Liver (tissue), 9 donors: ENCODE measurements around the gene TXNIP. TPM values are rescaled to one million over a fixed set of nuclear protein-coding genes. Genes with fewer than 3 reads are reported as not detected.

Experiments used
- DNase-seq: peaks from one replicate; pipeline ENCODE4 v3.0.0-alpha.2; 2017; ENCODE audit warnings: low spot score
- H3K27ac ChIP-seq, 2 donors: one replicate each; pipeline ENCODE4 v1.7.0; 2013; ENCODE audit warnings: inconsistent platforms in 2 of 2, low read length in 2 of 2, control low read depth in 1 of 2, low read depth in 1 of 2, mild to moderate bottlenecking in 1 of 2
- H3K27me3 ChIP-seq, 4 donors: one replicate each; pipeline versions ENCODE4 v1.6.1 to v1.7.0; 2013; ENCODE audit warnings: low read length in 3 of 4, inconsistent platforms in 1 of 4, mild to moderate bottlenecking in 1 of 4, moderate library complexity in 1 of 4; ENCODE audit not compliant: control insufficient read depth in 4 of 4, insufficient read depth in 4 of 4
- H3K36me3 ChIP-seq, 4 donors: one replicate each; pipeline versions ENCODE4 v1.6.1 to v1.7.0; 2013; ENCODE audit warnings: low read length in 3 of 4, mild to moderate bottlenecking in 3 of 4, low read depth in 1 of 4, moderate library complexity in 1 of 4; ENCODE audit not compliant: control insufficient read depth in 4 of 4, insufficient read depth in 3 of 4
- H3K4me1 ChIP-seq, 4 donors: one replicate each; pipeline versions ENCODE4 v1.6.1 to v1.7.0; 2013; ENCODE audit warnings: low read length in 3 of 4, mild to moderate bottlenecking in 3 of 4, moderate library complexity in 1 of 4; ENCODE audit not compliant: control insufficient read depth in 4 of 4, insufficient read depth in 4 of 4
- H3K4me3 ChIP-seq, 3 donors: one replicate each; pipeline versions ENCODE4 v1.6.1 to v1.7.0; 2013; ENCODE audit warnings: low read length in 3 of 3, control low read depth in 1 of 3, low read depth in 1 of 3, mild to moderate bottlenecking in 1 of 3
- H3K9ac ChIP-seq, 2 donors: one replicate each; pipeline ENCODE4 v1.7.0; 2013; ENCODE audit warnings: low read length in 2 of 2, mild to moderate bottlenecking in 2 of 2, moderate library complexity in 2 of 2, control low read depth in 1 of 2, low read depth in 1 of 2
- H3K9me3 ChIP-seq, 4 donors: one replicate each; pipeline versions ENCODE4 v1.6.1 to v1.7.0; 2013; ENCODE audit warnings: low read length in 3 of 4; ENCODE audit not compliant: control insufficient read depth in 4 of 4
- ATF3 ChIP-seq: IDR thresholded peaks from 2 replicates; pipeline ENCODE4 v1.6.1; 2016; ENCODE audit warnings: antibody characterized with exemption
- EGR1 ChIP-seq, 2 donors: IDR thresholded peaks; 2 replicates each; pipeline ENCODE4 v1.6.1; 2016 to 2018; ENCODE audit warnings: antibody characterized with exemption in 2 of 2, low read depth in 2 of 2
- FOXA1 ChIP-seq: IDR thresholded peaks from 2 replicates; pipeline ENCODE4 v1.6.1; 2016; ENCODE audit warnings: antibody characterized with exemption
- FOXA2 ChIP-seq: IDR thresholded peaks from 2 replicates; pipeline ENCODE4 v1.6.1; 2016; ENCODE audit warnings: antibody characterized with exemption
- GABPA ChIP-seq, 2 donors: IDR thresholded peaks in 1 of 2; conservative IDR thresholded peaks in 1 of 2; 2 replicates each; pipeline ENCODE4 v1.6.1; 2016; ENCODE audit warnings: antibody characterized with exemption in 2 of 2, mild to moderate bottlenecking in 1 of 2, moderate library complexity in 1 of 2
- HNF4A ChIP-seq, 2 donors: conservative IDR thresholded peaks; 2 replicates each; pipeline ENCODE4 v1.6.1; 2016; ENCODE audit warnings: antibody characterized with exemption in 2 of 2, mild to moderate bottlenecking in 2 of 2
- HNF4G ChIP-seq: IDR thresholded peaks from 2 replicates; pipeline ENCODE4 v1.6.1; 2016; ENCODE audit warnings: antibody characterized with exemption
- NR2F2 ChIP-seq: IDR thresholded peaks from 2 replicates; pipeline ENCODE4 v1.6.1; 2016; ENCODE audit warnings: antibody characterized with exemption
- RAD21 ChIP-seq, 2 donors: IDR thresholded peaks; 2 replicates each; pipeline ENCODE4 v1.6.1; 2016; ENCODE audit warnings: antibody characterized with exemption in 2 of 2, mild to moderate bottlenecking in 2 of 2
- RXRA ChIP-seq, 2 donors: IDR thresholded peaks; 2 replicates each; pipeline ENCODE4 v1.6.1; 2017 to 2018; ENCODE audit warnings: antibody characterized with exemption in 2 of 2, mild to moderate bottlenecking in 1 of 2
- SP1 ChIP-seq: IDR thresholded peaks from 2 replicates; pipeline ENCODE4 v1.6.1; 2018; ENCODE audit warnings: antibody characterized with exemption, mild to moderate bottlenecking
- TAF1 ChIP-seq: conservative IDR thresholded peaks from 2 replicates; pipeline ENCODE4 v1.6.1; 2016; ENCODE audit warnings: antibody characterized with exemption, mild to moderate bottlenecking
- YY1 ChIP-seq: IDR thresholded peaks from 2 replicates; pipeline ENCODE4 v1.6.1; 2016; ENCODE audit warnings: antibody characterized with exemption, mild to moderate bottlenecking
- ZBTB33 ChIP-seq: IDR thresholded peaks from 2 replicates; pipeline ENCODE4 v1.6.1; 2016; ENCODE audit warnings: antibody characterized with exemption
- WGBS: extraction: QIAGEN DNeasy Blood & Tissue Kit; methylation state at CpG from one replicate; pipeline ENCODE4 v1.1.7; 2013; 5-methylcytosine and 5-hydroxymethylcytosine counted together
- polyA plus RNA-seq, 2 donors: library from polyadenylated mRNA; stranded (reverse) in 1 of 2; unstranded in 1 of 2; fragments of 200-250 nt in 1 of 2; fragments of >200 nt in 1 of 2; fragmentation: Nextera tagmentation in 1 of 2; extraction: Ambion mirVana in 1 of 2; gene quantifications; one replicate each; pipeline versions ENCODE4 v1.2.1 to v1.2.3, GENCODE V29; 2013 to 2015
- total RNA-seq, 2 donors: library from RNA; depleted of rRNA; stranded (reverse); fragments of >200 nt; gene quantifications; one replicate each; pipeline ENCODE4 v1.2.3, GENCODE V29; 2014
- TF ChIP-seq, protein P1 (sequence below): IDR thresholded peaks from 2 replicates; pipeline ENCODE4 v1.6.1; 2016; ENCODE audit warnings: antibody characterized with exemption, mild to moderate bottlenecking
- donor health status: healthy.
- donor health status: healthy.
- donor health status: healthy.
- donor health status: healthy.
- donor health status: healthy.

TXNIP gene
- total and polyA plus RNA-seq, 4 donors, result 53.8 to 223 (median 92.0) TPM

- H3K9ac ChIP-seq, result no peak overlapping the region
- TF ChIP-seq FOXA2, result no peak
- TF ChIP-seq SP1, result peak; percentile 72
- TF ChIP-seq EGR1 (IDR thresholded peaks at IDR 0.05; ENCODE audit: low read depth in 2 of 2), result peak in 1 of 2 donors; percentile 11
- TF ChIP-seq RAD21 (IDR thresholded peaks at IDR 0.05), result no peak
- TF ChIP-seq HNF4G, result no peak
- TF ChIP-seq ZBTB33, result no peak
- TF ChIP-seq, protein P1, sequence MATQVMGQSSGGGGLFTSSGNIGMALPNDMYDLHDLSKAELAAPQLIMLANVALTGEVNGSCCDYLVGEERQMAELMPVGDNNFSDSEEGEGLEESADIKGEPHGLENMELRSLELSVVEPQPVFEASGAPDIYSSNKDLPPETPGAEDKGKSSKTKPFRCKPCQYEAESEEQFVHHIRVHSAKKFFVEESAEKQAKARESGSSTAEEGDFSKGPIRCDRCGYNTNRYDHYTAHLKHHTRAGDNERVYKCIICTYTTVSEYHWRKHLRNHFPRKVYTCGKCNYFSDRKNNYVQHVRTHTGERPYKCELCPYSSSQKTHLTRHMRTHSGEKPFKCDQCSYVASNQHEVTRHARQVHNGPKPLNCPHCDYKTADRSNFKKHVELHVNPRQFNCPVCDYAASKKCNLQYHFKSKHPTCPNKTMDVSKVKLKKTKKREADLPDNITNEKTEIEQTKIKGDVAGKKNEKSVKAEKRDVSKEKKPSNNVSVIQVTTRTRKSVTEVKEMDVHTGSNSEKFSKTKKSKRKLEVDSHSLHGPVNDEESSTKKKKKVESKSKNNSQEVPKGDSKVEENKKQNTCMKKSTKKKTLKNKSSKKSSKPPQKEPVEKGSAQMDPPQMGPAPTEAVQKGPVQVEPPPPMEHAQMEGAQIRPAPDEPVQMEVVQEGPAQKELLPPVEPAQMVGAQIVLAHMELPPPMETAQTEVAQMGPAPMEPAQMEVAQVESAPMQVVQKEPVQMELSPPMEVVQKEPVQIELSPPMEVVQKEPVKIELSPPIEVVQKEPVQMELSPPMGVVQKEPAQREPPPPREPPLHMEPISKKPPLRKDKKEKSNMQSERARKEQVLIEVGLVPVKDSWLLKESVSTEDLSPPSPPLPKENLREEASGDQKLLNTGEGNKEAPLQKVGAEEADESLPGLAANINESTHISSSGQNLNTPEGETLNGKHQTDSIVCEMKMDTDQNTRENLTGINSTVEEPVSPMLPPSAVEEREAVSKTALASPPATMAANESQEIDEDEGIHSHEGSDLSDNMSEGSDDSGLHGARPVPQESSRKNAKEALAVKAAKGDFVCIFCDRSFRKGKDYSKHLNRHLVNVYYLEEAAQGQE, result no peak
- TF ChIP-seq NR2F2, result peak; percentile 46
- peak; percentile 40 to 72 for TF ChIP-seq RXRA (IDR thresholded peaks at IDR 0.05)
- H3K36me3 ChIP-seq, result peaks cover 6 to 29% (median 20%) of the 10 kb centered on the region in 4 donors
- H3K27ac ChIP-seq, result peak overlapping the region; percentile 22 to 52
- H3K4me3 ChIP-seq, result no peak overlapping the region
- no peak for DNase-seq
- H3K4me1 ChIP-seq, result peaks cover 10 to 48% (median 35%) of the 10 kb centered on the region in 4 donors
- no peaks in the 10 kb centered on the region for H3K9me3 ChIP-seq
- H3K27me3 ChIP-seq, result no peaks in the 10 kb centered on the region
- 79% methylated on average over 7 of the region's 7 CpGs for WGBS
Measured at GRCh38 chr1:145990249-145990855, 6.0 kb downstream of the TXNIP start.

- Histone ChIP-seq H3K4me1 (peaks cover 13 to 41% (median 34%) of the 10 kb centered on the region in 4 donors), H3K4me3 (no peak overlapping the region), H3K27ac (no peak overlapping the region), H3K36me3 (peaks cover 6 to 14% (median 11%) of the 10 kb centered on the region in 4 donors), H3K9ac (no peak overlapping the region), H3K9me3 (no peaks in the 10 kb centered on the region), H3K27me3 (no peaks in the 10 kb centered on the region)
- DNase-seq, result no peak
- TF ChIP-seq RXRA (IDR thresholded peaks at IDR 0.05), result no peak
- TF ChIP-seq YY1, result no peak
- no peak for TF ChIP-seq ATF3
- no peak for TF ChIP-seq FOXA1
- no peak for TF ChIP-seq TAF1
- no peak for TF ChIP-seq NR2F2
- no peak for TF ChIP-seq EGR1 (IDR thresholded peaks at IDR 0.05; ENCODE audit: low read depth in 2 of 2)
- TF ChIP-seq HNF4G, result no peak
- TF ChIP-seq, protein P1, result no peak
- no peak for TF ChIP-seq GABPA (IDR thresholded peaks at IDR 0.05 in 1 of 2, conservative IDR thresholded peaks at IDR 0.05 in 1 of 2)
- no peak for TF ChIP-seq SP1
- TF ChIP-seq ZBTB33, result no peak
- TF ChIP-seq RAD21 (IDR thresholded peaks at IDR 0.05), result no peak
- TF ChIP-seq HNF4A (conservative IDR thresholded peaks at IDR 0.05), result no peak
- 80% methylated on average over 5 of the region's 5 CpGs for WGBS
Measured at GRCh38 chr1:145988773-145989172, 7.6 kb downstream of the TXNIP start.
